HEK293 (cell line): ENCODE data around the gene HDDC2.

Experiments
- AEBP2 ChIP-seq: fragments of 450-650 bp; formaldehyde crosslinking; IDR thresholded peaks from 2 replicates; pipeline ENCODE4 v1.5.1; 2016; ENCODE audit warnings: missing biosample characterization, missing genetic modification characterization, borderline replicate concordance
- CTCF ChIP-seq: fragments of 450-650 bp; formaldehyde crosslinking; IDR thresholded peaks from 2 replicates; pipeline ENCODE4 v1.5.1; 2016; ENCODE audit warnings: missing biosample characterization, missing genetic modification characterization
- ZFP41 ChIP-seq: fragments of 450-650 bp; formaldehyde crosslinking; IDR thresholded peaks from 2 replicates; pipeline ENCODE4 v1.5.1; 2016; ENCODE audit warnings: missing biosample characterization, missing genetic modification characterization, borderline replicate concordance
- ZNF202 ChIP-seq: fragments of 450-650 bp; formaldehyde crosslinking; IDR thresholded peaks from 2 replicates; pipeline ENCODE4 v1.5.1; 2016; ENCODE audit warnings: missing biosample characterization, missing genetic modification characterization, borderline replicate concordance
- ZNF223 ChIP-seq: fragments of 450-650 bp; formaldehyde crosslinking; IDR thresholded peaks from 2 replicates; pipeline ENCODE4 v1.5.1; 2016; ENCODE audit warnings: missing biosample characterization, missing genetic modification characterization
- ZNF23 ChIP-seq: fragments of 450-650 bp; formaldehyde crosslinking; IDR thresholded peaks from 2 replicates; pipeline ENCODE4 v1.5.1; 2016; ENCODE audit warnings: missing biosample characterization, missing genetic modification characterization, borderline replicate concordance
- ZNF404 ChIP-seq: fragments of 450-650 bp; formaldehyde crosslinking; IDR thresholded peaks from 2 replicates; pipeline ENCODE4 v1.5.1; 2017; ENCODE audit warnings: missing biosample characterization, missing genetic modification characterization
- ZNF548 ChIP-seq: fragments of 450-650 bp; formaldehyde crosslinking; IDR thresholded peaks from 2 replicates; pipeline ENCODE4 v1.5.1; 2016; ENCODE audit warnings: missing biosample characterization, missing genetic modification characterization
- ZNF555 ChIP-seq: fragments of 450-650 bp; formaldehyde crosslinking; conservative IDR thresholded peaks from 2 replicates; pipeline ENCODE4 v1.5.1; 2017; ENCODE audit warnings: missing biosample characterization, mild to moderate bottlenecking, missing genetic modification characterization, inconsistent platforms
- ZNF558 ChIP-seq: fragments of 450-650 bp; formaldehyde crosslinking; IDR thresholded peaks from 2 replicates; pipeline ENCODE4 v1.5.1; 2016; ENCODE audit warnings: missing biosample characterization, missing genetic modification characterization
- ZNF610 ChIP-seq: fragments of 450-650 bp; formaldehyde crosslinking; IDR thresholded peaks from 2 replicates; pipeline ENCODE4 v1.5.1; 2016; ENCODE audit warnings: missing biosample characterization, missing genetic modification characterization, borderline replicate concordance
- ZSCAN18 ChIP-seq: fragments of 450-650 bp; formaldehyde crosslinking; IDR thresholded peaks from 2 replicates; pipeline ENCODE4 v1.5.1; 2016; ENCODE audit warnings: missing biosample characterization, missing genetic modification characterization

GRCh38 chr6:125303512-125303854 lies 1.7 kb upstream of the HDDC2 start:
- TF ChIP-seq CTCF (no peak), ZNF404 (tag by site-specific recombination) (no peak), ZNF23 (tag by site-specific recombination) (no peak), ZNF610 (tag by site-specific recombination) (no peak), ZNF223 (no peak), ZNF558 (tag by site-specific recombination) (no peak), ZNF202 (no peak), ZFP41 (tag by site-specific recombination) (no peak), ZNF555 (no peak), AEBP2 (tag by site-specific recombination) (no peak), ZNF548 (no peak), ZSCAN18 (no peak)
